Vagina (tissue), 2 donors: ENCODE results near the gene FAM186B. TPM values are rescaled to one million over a fixed set of nuclear protein-coding genes. Genes with fewer than 3 reads are reported as not detected.

Experiments
- DNase-seq, 2 donors: peaks; one replicate each; pipeline ENCODE4 v3.0.0-alpha.2; 2017; ENCODE audit errors: extremely low spot score in 2 of 2
- H3K27ac ChIP-seq: fragments of 200-600 bp; sonication (generic); one replicate; pipeline ENCODE4 v1.5.1; 2019
- H3K27me3 ChIP-seq: fragments of 200-600 bp; sonication (generic); one replicate; pipeline ENCODE4 v1.5.1; 2019
- H3K36me3 ChIP-seq, 2 donors: fragments of 200-600 bp; sonication (generic); one replicate each; pipeline ENCODE4 v1.5.1; 2017 to 2019
- H3K4me1 ChIP-seq: fragments of 200-600 bp; sonication (generic); one replicate; pipeline ENCODE4 v1.5.1; 2019
- H3K4me3 ChIP-seq, 2 donors: fragments of 200-600 bp; sonication (generic); 1 replicate in 1 of 2; 2 replicates in 1 of 2; pipeline ENCODE4 v1.5.1; 2016 to 2019
- H3K9me3 ChIP-seq: fragments of 200-600 bp; sonication (generic); one replicate; pipeline ENCODE4 v1.5.1; 2019
- POLR2A ChIP-seq, 2 donors: fragments of 450-650 bp; IDR thresholded peaks; one replicate each; pipeline ENCODE4 v1.6.1; 2017; ENCODE audit warnings: antibody characterized with exemption in 2 of 2, mild to moderate bottlenecking in 2 of 2, moderate library complexity in 2 of 2
- POLR2AphosphoS5 ChIP-seq, 2 donors: sonication (generic); formaldehyde crosslinking; IDR thresholded peaks; one replicate each; pipeline ENCODE4 v1.9.0; 2017; ENCODE audit warnings: antibody characterized with exemption in 2 of 2, mild to moderate bottlenecking in 2 of 2, low read depth in 1 of 2; ENCODE audit not compliant: insufficient read depth in 1 of 2
- intact Hi-C: fragments of 100-400 bp; cut with DNase I; formaldehyde crosslinking; loops from one replicate; pipeline ENCODE4 v1.15.1; 2023
- total RNA-seq: library from RNA; depleted of rRNA; stranded (reverse); fragments of >200 nt; gene quantifications from one replicate; pipeline ENCODE4 v1.2.3, GENCODE V29; 2016
- TF ChIP-seq, protein P1 (sequence below), 3 experiments: fragments of 450-650 bp in 2 of 3; fragments of 200-600 bp in 1 of 3; sonication (generic) in 1 of 3; IDR thresholded peaks; one replicate each; pipeline ENCODE4 v1.5.1; 2017 to 2019; ENCODE audit warnings: antibody characterized with exemption in 3 of 3, mild to moderate bottlenecking in 2 of 3, moderate library complexity in 2 of 3

The FAM186B gene
- total RNA-seq, 1 donor from 2014 or later, result not detected

DNA sequence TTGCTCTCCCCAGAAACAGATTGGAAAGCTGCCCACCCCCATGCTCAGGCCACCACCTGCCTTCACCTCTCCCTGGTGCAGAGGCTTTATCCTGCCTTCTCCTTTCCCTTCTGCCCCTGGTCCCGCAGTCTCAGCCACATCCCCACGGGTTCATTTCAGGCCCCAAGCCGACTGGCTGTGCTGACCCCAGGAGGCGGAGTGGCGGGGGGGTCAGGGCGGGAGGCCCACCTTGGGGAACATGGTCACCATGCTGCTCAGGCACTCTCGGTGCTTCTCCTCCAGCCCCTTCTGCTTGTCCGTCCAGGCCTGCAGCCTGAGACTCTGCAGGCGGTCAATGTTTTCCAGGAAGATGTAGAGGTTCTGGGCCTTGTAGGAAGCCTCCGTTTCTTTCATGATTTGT, 6.9 kb downstream of the FAM186B start:
- H3K4me1 ChIP-seq, result no peaks in the 10 kb centered on the region
- no peak for DNase-seq

DNA sequence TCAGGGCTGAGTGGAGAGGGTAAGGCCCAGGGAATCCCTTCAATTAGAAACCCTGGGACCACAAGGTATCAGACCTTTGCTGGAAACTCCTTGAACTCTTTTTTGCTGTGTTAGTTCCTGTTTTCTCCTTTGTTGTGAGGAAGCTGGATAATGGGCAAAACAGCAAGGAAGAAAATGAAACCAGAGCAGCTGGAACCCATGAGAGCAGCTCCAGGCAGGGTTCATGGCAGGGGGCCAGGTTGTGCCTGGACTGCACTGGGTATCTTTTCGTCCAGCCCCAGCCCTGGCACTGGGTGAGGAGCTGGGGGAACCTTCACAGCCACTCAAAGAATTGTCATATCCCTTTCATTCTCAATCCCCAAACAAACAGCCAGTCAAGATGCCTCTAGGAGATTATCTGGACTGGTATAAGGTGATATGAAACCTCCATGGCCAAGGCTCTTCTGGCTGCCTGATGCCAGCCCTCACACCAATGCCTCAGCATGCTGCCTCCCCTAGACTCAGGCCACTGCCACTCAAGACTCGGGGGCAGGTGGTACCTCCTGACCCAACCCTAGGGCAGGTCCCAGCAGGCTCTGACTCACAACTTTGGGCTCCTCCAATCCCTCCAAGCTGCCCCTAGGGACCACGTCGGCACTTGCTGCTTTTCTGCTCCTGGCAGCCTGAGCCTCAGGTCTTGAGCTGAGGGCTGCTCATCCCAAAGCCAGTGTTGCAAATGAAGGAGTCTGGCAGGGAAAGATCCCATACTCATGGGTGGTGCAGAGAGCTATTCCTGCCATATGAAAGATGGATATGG, 16.5 kb downstream of the FAM186B start:
- H3K36me3 ChIP-seq, result no peaks in the 10 kb centered on the region
- intact Hi-C loops, result no loop called here
- no peak for DNase-seq
- TF ChIP-seq POLR2AphosphoS5 (IDR thresholded peaks at IDR 0.05; ENCODE audit: insufficient read depth in 1 of 2, low read depth in 1 of 2), result no peak
- no peak for TF ChIP-seq POLR2A (IDR thresholded peaks at IDR 0.05)
- TF ChIP-seq, protein P1, sequence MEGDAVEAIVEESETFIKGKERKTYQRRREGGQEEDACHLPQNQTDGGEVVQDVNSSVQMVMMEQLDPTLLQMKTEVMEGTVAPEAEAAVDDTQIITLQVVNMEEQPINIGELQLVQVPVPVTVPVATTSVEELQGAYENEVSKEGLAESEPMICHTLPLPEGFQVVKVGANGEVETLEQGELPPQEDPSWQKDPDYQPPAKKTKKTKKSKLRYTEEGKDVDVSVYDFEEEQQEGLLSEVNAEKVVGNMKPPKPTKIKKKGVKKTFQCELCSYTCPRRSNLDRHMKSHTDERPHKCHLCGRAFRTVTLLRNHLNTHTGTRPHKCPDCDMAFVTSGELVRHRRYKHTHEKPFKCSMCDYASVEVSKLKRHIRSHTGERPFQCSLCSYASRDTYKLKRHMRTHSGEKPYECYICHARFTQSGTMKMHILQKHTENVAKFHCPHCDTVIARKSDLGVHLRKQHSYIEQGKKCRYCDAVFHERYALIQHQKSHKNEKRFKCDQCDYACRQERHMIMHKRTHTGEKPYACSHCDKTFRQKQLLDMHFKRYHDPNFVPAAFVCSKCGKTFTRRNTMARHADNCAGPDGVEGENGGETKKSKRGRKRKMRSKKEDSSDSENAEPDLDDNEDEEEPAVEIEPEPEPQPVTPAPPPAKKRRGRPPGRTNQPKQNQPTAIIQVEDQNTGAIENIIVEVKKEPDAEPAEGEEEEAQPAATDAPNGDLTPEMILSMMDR (IDR thresholded peaks at IDR 0.05), result no peak
- H3K9me3 ChIP-seq, result no peaks in the 10 kb centered on the region
- H3K4me1 ChIP-seq, result peaks cover 9% of the 10 kb centered on the region
- no peak overlapping the region for H3K4me3 ChIP-seq
- no peak overlapping the region for H3K27ac ChIP-seq
- H3K27me3 ChIP-seq, result no peaks in the 10 kb centered on the region

More for the DNA sequence above, 6.9 kb downstream of the FAM186B start:
- Histone ChIP-seq H3K27ac (no peak overlapping the region), H3K27me3 (no peaks in the 10 kb centered on the region), H3K9me3 (no peaks in the 10 kb centered on the region), H3K4me3 (no peak overlapping the region), H3K36me3 (no peaks in the 10 kb centered on the region)
- TF ChIP-seq POLR2A (IDR thresholded peaks at IDR 0.05) (no peak), POLR2AphosphoS5 (IDR thresholded peaks at IDR 0.05; ENCODE audit: insufficient read depth in 1 of 2, low read depth in 1 of 2) (no peak)
- TF ChIP-seq, protein P1 (IDR thresholded peaks at IDR 0.05), result no peak
- intact Hi-C loops, result no loop called here

DNA sequence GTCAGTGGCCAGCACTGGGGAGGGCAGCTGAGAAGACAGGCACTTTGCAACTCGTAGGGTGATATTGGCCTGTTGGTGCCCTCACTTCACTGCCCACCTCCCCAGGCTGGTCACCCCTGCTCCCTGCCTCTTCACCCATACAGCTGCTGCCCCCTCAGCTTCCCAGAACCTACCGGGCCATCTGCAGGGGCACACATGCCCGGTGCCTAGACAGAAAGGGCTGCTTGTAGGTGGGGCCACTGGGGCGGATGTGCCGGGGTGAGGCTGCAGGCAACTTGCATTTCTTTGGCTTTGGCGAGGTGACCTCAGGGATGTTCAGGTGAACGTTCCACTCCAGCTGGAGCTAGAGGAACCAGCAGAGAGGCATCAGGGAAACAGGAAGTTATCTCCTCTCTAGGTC, 17.2 kb downstream of the FAM186B start:
- no peak overlapping the region for H3K27ac ChIP-seq
- no peak overlapping the region for H3K4me3 ChIP-seq
- H3K4me1 ChIP-seq, result peaks cover 15% of the 10 kb centered on the region
- intact Hi-C loops, result no loop called here
- DNase-seq, result no peak
- TF ChIP-seq POLR2AphosphoS5 (IDR thresholded peaks at IDR 0.05; ENCODE audit: insufficient read depth in 1 of 2, low read depth in 1 of 2) (no peak), POLR2A (IDR thresholded peaks at IDR 0.05) (no peak)
- TF ChIP-seq, protein P1 (IDR thresholded peaks at IDR 0.05), result no peak
- no peaks in the 10 kb centered on the region for H3K9me3 ChIP-seq
- no peaks in the 10 kb centered on the region for H3K36me3 ChIP-seq
- no peaks in the 10 kb centered on the region for H3K27me3 ChIP-seq

DNA sequence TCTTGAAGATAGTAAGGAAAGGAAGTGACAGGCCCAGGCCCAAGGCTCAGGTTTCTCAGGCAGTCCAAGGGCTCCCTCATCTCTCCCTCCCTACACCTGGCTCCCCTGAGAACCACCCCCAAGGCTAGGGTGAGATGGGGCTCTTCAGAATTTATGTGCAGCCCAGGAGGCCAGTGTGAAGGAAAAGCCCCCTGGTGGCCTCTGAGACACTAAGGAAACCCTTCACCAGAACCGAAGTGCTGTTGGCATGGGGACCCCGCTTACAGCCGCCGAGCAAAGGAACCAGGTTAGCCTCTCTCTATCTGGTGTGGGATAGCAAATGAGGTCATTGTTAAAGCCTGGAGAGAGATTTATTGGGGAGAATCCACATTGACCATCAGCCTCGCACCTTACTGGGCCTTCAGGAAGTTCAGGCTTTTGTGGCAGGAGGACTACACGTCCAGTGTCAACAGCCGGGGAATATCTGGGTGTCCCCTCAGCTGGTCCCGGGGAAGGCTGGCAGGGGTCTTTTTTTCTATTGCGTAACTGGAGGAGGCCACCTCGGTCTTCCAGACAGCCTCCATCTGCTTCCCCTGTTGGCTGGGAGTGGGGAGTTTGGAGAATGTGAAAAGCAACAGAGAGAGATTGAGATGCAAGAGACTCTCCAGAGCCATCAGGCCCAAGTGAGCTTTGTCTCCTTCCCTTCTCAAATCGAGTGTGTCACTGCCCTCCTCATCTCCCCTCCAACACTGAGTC, 18.1 kb downstream of the FAM186B start:
- TF ChIP-seq, protein P1 (IDR thresholded peaks at IDR 0.05), result no peak
- TF ChIP-seq POLR2AphosphoS5 (IDR thresholded peaks at IDR 0.05; ENCODE audit: insufficient read depth in 1 of 2, low read depth in 1 of 2) (no peak), POLR2A (IDR thresholded peaks at IDR 0.05) (no peak)
- Histone ChIP-seq H3K27me3 (no peaks in the 10 kb centered on the region), H3K27ac (no peak overlapping the region), H3K9me3 (no peaks in the 10 kb centered on the region), H3K4me3 (no peak overlapping the region), H3K4me1 (peaks cover 24% of the 10 kb centered on the region), H3K36me3 (no peaks in the 10 kb centered on the region)
- intact Hi-C loops, result no loop called here
- DNase-seq, result no peak
